HG02885 (cell line): Measurements from ENCODE around the gene DUSP2.

ENCODE experiments used
- ATAC-seq: cut with Tn5 transposase; IDR thresholded peaks from one replicate; pipeline ENCODE4 v1.9.1; 2021; ENCODE audit warnings: mild to moderate bottlenecking; ENCODE audit not compliant: unreplicated experiment, poor library complexity

DUSP2 gene

GRCh38 chr2:96116879-96117533 is 28.2 kb downstream of the DUSP2 start:
- ATAC-seq = peak; percentile 72

GRCh38 chr2:96116424-96116878 is 28.8 kb downstream of the DUSP2 start, which contains the start of gene ADRA2B:
TSS of gene ADRA2B (minus strand) at chr2:96116571. CDS start at chr2:96116149, 422 bp downstream.
- ATAC-seq = peak; percentile 38

- ATAC-seq = no peak
Measured at GRCh38 chr2:96115631-96116423, 29.4 kb downstream of the DUSP2 start.

GRCh38 chr2:96114903-96115581 is 30.2 kb downstream of the DUSP2 start:
- ATAC-seq = no peak

GRCh38 chr2:96114546-96114902 is 30.7 kb downstream of the DUSP2 start:
- ATAC-seq = no peak

- no peak for ATAC-seq
Measured at GRCh38 chr2:96113951-96114350, 31.3 kb downstream of the DUSP2 start.

- no peak for ATAC-seq
Measured at GRCh38 chr2:96113367-96113677, 31.9 kb downstream of the DUSP2 start.

GRCh38 chr2:96112501-96113366 is 32.5 kb downstream of the DUSP2 start:
- ATAC-seq = no peak

GRCh38 chr2:96111823-96112500 is 33.3 kb downstream of the DUSP2 start:
- no peak for ATAC-seq

GRCh38 chr2:96111257-96111640 is 34.0 kb downstream of the DUSP2 start:
- no peak for ATAC-seq

- ATAC-seq = no peak
Measured at GRCh38 chr2:96110621-96111256, 34.5 kb downstream of the DUSP2 start.

GRCh38 chr2:96109931-96110511 is 35.2 kb downstream of the DUSP2 start:
- no peak for ATAC-seq

GRCh38 chr2:96109361-96109680 is 35.9 kb downstream of the DUSP2 start:
- no peak for ATAC-seq

- no peak for ATAC-seq
Measured at GRCh38 chr2:96108541-96109360, 36.5 kb downstream of the DUSP2 start.

- ATAC-seq = no peak
Measured at GRCh38 chr2:96108151-96108540, 37.1 kb downstream of the DUSP2 start.

GRCh38 chr2:96107708-96108065 is 37.6 kb downstream of the DUSP2 start:
- no peak for ATAC-seq

- no peak for ATAC-seq
Measured at GRCh38 chr2:96106991-96107707, 38.1 kb downstream of the DUSP2 start.
